ENCODE measurements around the gene RFWD3.

DNA sequence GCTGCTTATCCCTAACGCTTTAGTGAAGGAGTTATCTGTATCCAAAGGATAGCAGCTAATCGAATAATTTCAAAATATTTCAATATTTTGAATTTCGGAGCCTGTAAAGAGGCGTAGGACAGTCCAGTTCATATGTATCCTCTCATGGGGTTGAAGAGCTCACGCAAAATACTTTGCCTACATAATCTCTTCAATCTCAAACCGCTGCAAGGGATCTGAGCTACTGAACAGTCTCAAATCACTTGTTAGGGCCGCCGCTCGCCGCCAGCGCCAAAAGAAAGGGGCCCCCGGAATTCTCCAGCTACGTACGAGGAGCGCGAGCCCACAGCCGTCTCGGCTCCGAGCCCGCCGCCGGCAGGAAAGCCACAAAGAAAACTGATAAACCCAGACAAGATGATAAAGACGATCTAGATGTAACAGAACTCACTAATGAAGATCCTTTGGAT lies 601 bp upstream of the RFWD3 start:
- TF ChIP-seq, protein P1, sequence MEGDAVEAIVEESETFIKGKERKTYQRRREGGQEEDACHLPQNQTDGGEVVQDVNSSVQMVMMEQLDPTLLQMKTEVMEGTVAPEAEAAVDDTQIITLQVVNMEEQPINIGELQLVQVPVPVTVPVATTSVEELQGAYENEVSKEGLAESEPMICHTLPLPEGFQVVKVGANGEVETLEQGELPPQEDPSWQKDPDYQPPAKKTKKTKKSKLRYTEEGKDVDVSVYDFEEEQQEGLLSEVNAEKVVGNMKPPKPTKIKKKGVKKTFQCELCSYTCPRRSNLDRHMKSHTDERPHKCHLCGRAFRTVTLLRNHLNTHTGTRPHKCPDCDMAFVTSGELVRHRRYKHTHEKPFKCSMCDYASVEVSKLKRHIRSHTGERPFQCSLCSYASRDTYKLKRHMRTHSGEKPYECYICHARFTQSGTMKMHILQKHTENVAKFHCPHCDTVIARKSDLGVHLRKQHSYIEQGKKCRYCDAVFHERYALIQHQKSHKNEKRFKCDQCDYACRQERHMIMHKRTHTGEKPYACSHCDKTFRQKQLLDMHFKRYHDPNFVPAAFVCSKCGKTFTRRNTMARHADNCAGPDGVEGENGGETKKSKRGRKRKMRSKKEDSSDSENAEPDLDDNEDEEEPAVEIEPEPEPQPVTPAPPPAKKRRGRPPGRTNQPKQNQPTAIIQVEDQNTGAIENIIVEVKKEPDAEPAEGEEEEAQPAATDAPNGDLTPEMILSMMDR (IDR thresholded peaks at IDR 0.05; ENCODE audit: borderline replicate concordance, extremely low read depth, low read length, poor library complexity, severe bottlenecking), result no peak
- no peak for TF ChIP-seq EZH2 (IDR thresholded peaks at IDR 0.05; ENCODE audit: borderline replicate concordance, low read depth, low read length, severe bottlenecking)
